Right ventricle myocardium inferior (tissue), 1 donor: ENCODE measurements around the gene SLC9A7. TPM values are rescaled to one million over a fixed set of nuclear protein-coding genes. Genes with fewer than 3 reads are reported as not detected.

Experiments
- ATAC-seq: fragments of 200-7000 bp; cut with Tn5 transposase; one replicate; pipeline ENCODE4 v1.9.1; 2020; ENCODE audit warnings: mild to moderate bottlenecking, moderate library complexity
- DNase-seq: peaks from one replicate; pipeline ENCODE4 v3.0.0; 2021; ENCODE audit errors: missing footprints
- intact Hi-C: fragments of 100-400 bp; cut with DNase I; formaldehyde crosslinking; loops from one replicate; pipeline ENCODE4 v1.11.0; 2022
- total RNA-seq: library from RNA; stranded (reverse); fragmentation: NEBNext Ultra II Directional; extraction: Animal tissue kit (Norgen Biotek cat#: 25700); gene quantifications from one replicate; pipeline ENCODE4 v1.2.1, GENCODE V29; 2021
- donor health status: DM: no; HTN: yes; CAD: no; lungs with severe emphysema.

Gene SLC9A7
- total RNA-seq, 1 donor from 2014 or later: 2.5 TPM

DNA sequence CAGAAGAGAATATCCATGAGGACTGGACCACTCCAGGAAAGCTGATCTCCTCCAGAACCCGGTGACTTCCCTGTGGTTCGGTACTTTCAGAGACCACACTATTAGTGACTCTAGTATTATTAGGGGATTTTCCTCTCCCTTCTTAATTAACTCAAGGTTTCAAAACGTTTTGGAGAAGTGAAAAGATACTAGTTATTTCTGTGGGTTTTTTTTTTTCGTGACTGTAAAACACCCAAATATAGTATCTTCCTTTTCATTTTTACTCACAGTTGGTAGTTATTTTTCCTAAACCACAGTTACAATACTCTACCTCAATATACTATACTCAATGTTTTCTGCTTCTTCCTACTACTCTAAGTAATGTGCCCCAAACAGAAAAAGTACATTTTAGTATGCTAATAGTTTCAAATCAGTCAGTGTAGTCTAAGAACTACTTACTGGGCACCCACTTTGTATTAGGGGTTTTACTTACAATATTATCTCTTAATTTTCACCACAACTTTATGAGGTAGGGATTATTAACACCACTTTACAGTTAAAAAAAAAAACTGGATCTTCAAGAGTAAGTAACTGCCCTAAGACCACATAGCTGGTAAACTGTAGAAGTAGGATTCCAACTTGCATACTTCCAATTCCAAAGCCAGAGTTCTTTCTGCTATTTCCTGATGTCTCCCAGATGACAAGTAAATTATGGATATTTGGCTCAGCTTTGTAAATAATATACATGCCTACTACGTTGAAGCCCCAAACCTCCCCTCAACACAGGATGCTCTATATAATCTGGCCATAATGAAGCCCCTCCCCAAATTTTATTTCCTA, 45.0 kb downstream of the SLC9A7 start:
- DNase-seq (no peak), ATAC-seq (no peak)
- intact Hi-C loops: no loop called here

DNA sequence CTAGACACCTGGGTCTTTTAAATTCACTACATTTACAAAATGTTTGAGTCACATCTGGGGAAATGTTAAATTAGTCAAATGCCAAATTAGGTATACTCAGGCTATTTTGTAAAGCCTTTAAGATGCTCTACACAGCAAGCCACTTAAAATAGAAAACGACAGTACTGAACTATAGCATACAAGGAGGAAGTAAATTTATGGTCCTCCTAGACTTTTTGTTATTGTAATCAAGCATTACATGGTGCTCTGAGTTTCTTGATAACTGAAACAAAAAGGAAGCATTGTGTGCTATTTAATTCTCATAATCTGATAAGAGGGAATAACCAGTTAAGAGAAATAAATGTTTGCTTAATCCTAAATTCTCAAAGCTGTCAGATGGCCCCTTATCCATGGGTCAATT, 46.2 kb downstream of the SLC9A7 start:
- DNase-seq (no peak), ATAC-seq (no peak)
- intact Hi-C loops: no loop called here

DNA sequence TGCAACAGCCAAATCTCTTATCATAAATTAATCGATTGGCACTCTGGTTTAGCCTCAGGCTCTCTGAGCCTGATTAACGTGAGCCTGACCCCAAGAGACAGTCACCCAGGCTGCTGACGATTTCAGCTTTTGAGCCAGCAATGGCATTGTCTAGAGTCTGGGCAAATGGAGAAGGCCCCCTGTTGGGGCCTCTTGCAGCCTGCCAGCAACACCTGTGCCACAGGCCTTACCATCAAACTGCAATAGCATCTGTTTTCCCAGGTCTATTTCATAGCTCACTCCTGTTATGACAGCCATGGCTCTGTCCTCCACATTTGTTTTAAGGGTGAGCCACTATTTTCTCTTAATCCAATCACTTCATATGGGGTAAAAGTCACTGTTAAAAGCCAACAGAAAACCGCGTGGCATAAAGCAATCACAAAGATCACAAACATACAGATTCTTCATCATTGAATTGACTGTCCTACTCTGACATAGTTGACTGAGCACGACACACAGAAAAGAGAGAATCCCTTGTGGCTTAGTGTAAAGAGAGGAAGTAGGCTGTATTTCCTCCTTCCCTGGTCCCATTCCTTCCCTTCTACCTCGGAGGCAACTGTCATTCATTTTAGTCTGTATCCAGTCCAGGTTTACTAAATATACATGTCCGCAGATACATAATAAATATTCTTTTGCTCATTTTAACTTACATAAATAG, 47.8 kb downstream of the SLC9A7 start:
- intact Hi-C loops: no loop called here
- ATAC-seq: no peak
- no peak for DNase-seq

- DNase-seq (no peak), ATAC-seq (no peak)
- intact Hi-C loops: no loop called here
These were observed 48.5 kb downstream of the SLC9A7 start for GRCh38 chrX:46710425-46710824.

DNA sequence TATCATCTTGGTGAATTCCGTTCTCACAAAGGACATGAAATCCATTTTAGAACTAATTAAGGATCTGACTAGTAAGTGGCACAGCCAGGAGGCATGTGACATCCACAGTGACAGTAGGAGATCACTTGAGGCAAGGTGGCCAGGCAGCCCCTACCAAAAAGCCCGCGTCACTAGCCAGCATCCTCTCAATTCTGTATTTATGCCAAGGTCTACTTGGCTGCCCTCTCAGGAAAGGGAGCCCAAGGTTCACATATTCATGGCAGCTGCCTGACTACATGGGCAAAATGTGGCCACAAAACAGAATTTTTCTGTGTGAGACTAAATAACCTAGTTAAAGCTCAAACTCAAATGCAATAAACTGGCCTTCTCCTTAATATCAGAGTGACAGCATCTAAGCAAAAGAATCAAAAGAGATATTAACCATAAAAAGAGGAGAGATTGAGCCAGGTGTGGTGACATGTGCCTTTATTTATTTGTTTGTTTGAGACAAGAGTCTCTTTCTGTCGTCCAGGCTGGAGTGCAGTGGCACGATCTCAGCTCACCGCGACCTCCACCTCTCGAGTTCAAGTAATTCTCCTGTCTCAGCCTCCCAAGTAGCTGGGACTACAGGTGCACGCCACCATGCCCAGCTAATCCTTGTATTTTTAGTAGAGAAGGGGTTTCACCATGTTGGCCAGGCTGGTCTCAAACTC, 51.5 kb downstream of the SLC9A7 start:
- intact Hi-C loops: no loop called here
- ATAC-seq (no peak), DNase-seq (no peak)

GRCh38 chrX:46704767-46705386, 54.0 kb downstream of the SLC9A7 start:
- no peak for DNase-seq
- intact Hi-C loops: no loop called here
- ATAC-seq: no peak

GRCh38 chrX:46703980-46704379, 54.9 kb downstream of the SLC9A7 start:
- DNase-seq (no peak), ATAC-seq (no peak)
- intact Hi-C loops: no loop called here

- no peak for ATAC-seq
- DNase-seq: no peak
- intact Hi-C loops: no loop called here
These were observed 60.2 kb downstream of the SLC9A7 start for GRCh38 chrX:46698691-46699090.

DNA sequence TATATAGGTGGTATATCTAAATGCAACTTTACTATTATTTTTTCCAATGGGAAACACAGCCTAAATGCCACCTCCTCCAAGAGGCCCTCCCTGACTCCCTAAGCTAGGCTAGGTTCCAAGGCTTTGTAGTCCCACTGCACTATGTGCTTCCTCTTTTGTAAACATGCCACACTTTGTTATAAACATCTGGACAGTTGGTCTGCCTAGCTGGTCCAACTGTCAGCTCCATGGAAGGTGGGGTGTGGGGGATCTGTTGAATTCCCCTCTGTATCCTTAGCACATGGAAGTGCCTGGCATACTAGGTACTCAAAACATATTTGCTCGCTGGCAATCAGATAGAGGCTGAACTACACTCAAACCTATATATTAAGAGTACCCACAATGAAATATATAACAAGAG, 63.4 kb downstream of the SLC9A7 start:
- ATAC-seq (no peak), DNase-seq (no peak)
- intact Hi-C loops: no loop called here

DNA sequence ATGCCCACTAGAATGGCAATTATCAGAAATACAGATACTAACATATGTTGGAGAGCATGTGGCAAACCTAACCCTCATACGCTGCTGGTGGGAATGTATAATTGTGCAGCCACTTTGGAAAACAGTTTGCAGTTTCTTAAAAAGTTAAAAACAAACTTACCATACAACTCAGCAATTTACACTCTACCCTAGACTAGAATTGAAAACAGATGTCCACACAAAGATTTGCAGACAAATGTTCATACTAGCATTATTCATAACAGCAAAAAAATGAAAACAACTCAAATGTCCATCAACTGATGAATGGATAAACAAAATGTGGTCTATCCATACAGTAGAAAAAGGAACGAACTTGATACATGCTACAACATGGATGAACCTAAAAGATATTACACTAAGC, 64.4 kb downstream of the SLC9A7 start:
- intact Hi-C loops: no loop called here
- ATAC-seq (no peak), DNase-seq (no peak)

GRCh38 chrX:46693149-46693548, 65.8 kb downstream of the SLC9A7 start:
- intact Hi-C loops: no loop called here
- no peak for ATAC-seq
- DNase-seq: no peak

- ATAC-seq: no peak
- intact Hi-C loops: no loop called here
These were observed 68.1 kb downstream of the SLC9A7 start for GRCh38 chrX:46690818-46691217.

DNA sequence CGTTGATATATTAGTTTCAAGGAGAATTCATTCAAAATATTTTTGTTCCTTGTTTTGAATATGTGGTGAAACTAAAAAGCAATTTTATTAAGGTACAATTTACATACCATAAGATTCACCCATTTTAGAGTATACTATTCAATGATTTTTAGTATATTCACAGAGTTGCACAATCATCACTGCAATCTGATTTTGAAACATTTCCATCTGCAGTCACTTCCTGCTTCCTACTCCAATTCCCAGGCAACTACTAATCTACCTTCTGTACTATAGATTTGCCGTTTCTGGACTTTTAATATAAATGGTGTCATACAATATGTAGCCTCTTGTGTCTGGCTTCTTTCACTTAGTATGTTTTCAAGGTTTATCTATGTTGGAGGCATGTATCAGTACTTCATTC, 71.3 kb downstream of the SLC9A7 start:
- intact Hi-C loops: loop anchor here (5.0 kb wide), 1 partner anchor 130 kb away; no protein-coding TSS in a partner anchor
- ATAC-seq (no peak), DNase-seq (no peak)

More at GRCh38 chrX:46690818-46691217, 68.1 kb downstream of the SLC9A7 start:
- DNase-seq: no peak

DNA sequence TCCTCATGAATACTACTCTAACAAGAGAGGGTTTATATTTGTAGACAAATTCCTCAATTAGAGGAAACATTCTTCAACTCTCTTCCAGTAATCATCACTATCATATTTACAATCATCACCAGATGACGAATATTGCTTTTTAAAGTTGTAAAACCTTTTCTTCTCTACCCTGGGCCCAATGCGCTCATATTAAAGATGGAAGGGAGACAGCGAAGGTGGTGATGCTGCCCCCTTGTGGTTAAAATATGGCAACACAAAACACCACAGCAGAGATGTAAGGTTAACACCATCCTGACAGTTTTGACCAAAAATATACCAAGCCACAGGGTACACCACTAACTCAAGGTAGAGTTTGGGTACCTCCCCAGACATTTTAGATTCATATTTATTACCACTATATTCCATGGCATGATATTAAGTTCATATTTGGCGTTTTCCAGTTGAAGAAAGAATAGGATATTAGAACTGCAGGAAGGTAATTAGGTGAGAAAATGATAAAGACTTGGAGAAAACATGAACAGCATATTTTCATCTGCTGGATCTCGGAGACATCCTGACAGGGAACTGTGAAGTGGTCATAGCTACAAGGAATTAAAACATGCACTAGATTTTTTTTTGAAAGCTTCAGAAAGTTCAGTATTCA, 72.8 kb downstream of the SLC9A7 start:
- intact Hi-C loops: loop anchor here (5.0 kb wide), 1 partner anchor 129 kb away; no protein-coding TSS in a partner anchor
- DNase-seq: no peak
- no peak for ATAC-seq

DNA sequence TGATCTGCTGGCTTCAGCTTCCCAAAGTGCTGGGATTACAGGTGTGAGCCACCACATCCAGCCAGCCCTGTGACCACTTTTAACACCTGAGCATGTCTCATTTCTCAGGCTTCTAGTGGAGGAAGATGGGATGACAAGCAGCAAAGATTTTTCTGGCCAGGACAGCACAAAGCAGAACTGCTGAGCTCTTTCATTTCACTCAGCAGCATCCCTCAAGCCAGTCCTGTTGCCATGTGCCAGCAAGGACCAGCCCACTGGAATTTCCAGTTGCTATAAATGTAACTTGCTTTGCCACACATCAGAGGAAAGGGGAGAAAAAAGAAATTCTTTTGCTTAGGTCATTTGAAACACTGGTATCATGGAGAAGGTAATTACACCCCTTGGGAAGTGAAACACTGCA, 75.9 kb downstream of the SLC9A7 start:
- ATAC-seq (no peak), DNase-seq (no peak)
- intact Hi-C loops: no loop called here

DNA sequence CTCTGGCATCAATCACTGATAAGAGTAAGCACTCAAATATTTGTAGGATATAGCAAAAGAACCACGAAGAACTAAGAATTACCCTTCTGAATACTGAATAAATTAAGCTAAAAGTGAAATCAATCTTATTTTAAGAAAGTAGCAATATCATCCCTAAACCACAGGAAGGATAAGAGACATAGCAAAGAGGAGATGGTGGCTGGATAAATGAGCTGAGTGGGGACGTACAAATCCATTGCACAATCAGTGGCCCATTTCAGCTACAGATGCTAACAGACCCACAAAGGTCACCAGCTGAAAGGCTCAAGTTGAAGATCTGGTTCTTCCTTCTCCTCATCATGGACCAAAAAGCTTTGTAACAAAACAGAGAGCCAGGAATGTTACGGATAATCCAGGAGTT, 77.1 kb downstream of the SLC9A7 start:
- no peak for DNase-seq
- intact Hi-C loops: no loop called here
- ATAC-seq: no peak

- intact Hi-C loops: no loop called here
- DNase-seq (no peak), ATAC-seq (no peak)
These were observed 80.7 kb downstream of the SLC9A7 start for GRCh38 chrX:46678232-46678631.

DNA sequence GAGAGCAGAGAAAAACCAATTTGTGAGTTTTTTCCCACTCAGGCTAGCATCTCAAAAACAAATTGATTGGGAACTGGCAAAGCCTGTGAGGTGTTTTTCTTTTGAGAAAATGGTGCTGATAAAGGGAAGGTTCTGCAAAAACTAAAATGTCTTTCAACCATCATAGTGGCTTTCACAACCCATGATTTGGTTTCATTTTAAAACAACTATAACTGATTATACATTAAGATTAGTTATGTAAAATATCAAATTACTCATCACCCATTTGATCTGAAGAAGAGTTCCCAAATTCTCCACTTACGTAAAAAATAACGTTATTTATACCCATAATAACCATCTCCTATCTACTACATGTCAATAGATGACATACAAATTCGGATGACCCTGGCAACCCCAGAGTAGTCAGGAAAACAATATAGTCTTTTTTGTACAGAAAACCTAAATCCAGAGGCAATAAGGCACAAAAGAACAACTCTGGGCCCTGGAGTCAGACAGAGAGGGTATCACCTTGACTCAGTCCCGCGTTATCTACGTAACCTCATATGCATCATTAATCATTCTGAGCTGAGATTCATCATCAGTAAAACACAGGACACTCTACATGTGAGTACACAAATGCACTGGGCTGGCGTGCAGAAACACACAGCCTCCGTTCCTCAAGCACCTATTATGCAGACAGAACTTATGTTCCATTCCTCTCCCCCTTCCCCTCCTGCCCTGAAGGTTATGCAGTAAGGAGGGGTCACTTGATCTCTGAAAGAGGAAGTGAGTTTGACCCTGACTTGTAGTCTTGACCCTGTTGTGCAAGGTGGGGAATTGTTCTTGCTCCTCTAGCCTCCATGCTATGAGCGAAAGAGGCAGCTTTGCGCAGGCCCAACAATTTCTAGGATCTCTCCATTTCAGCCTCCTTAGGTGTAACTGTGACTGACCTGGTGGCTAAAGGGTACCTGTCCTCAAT, 82.2 kb downstream of the SLC9A7 start:
- intact Hi-C loops: no loop called here
- ATAC-seq (no peak), DNase-seq (no peak)
